A673 (cell line): ENCODE results near the gene SLITRK4.

Experiments used
- EZH2 ChIP-seq: fragments of 200-600 bp; sonication (generic); IDR thresholded peaks from 2 replicates; pipeline ENCODE4 v1.6.1; 2017; ENCODE audit warnings: borderline replicate concordance, low read depth, mild to moderate bottlenecking, mixed read lengths, antibody characterized with exemption, low read length; ENCODE audit not compliant: poor library complexity, severe bottlenecking
- TF ChIP-seq, protein P1 (sequence below): fragments of 300-800, 200-600 bp; sonication (generic); conservative IDR thresholded peaks from 2 replicates; pipeline ENCODE4 v1.5.1; 2017; ENCODE audit warnings: low read depth, mild to moderate bottlenecking, antibody characterized with exemption, low read length, moderate library complexity, mixed read lengths

DNA sequence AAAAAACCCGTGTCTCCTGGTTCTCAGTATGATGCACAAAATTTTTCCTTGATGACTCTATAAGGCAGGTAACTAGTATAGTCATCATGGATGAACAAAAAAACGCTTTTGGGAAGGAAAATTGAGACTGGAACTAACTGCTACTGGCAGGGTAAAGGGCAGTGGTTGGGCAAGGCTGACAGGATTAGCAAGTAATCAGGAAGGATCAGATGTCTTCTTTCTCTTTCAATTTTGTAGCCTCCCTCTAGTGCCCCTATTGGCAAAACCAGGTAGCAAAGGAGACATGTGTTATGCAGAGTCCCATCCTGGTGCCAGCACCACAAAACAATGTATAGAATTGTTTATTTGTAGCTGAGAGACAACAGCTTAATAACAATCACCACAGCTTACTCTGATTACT lies 12.8 kb upstream of the SLITRK4 start:
- TF ChIP-seq, protein P1, sequence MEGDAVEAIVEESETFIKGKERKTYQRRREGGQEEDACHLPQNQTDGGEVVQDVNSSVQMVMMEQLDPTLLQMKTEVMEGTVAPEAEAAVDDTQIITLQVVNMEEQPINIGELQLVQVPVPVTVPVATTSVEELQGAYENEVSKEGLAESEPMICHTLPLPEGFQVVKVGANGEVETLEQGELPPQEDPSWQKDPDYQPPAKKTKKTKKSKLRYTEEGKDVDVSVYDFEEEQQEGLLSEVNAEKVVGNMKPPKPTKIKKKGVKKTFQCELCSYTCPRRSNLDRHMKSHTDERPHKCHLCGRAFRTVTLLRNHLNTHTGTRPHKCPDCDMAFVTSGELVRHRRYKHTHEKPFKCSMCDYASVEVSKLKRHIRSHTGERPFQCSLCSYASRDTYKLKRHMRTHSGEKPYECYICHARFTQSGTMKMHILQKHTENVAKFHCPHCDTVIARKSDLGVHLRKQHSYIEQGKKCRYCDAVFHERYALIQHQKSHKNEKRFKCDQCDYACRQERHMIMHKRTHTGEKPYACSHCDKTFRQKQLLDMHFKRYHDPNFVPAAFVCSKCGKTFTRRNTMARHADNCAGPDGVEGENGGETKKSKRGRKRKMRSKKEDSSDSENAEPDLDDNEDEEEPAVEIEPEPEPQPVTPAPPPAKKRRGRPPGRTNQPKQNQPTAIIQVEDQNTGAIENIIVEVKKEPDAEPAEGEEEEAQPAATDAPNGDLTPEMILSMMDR: peak; percentile 15; the same call in 1 of the 2 replicates
- no peak for TF ChIP-seq EZH2
